ENCODE results near the gene TNN.

- no peak for TF ChIP-seq CEBPB (IDR thresholded peaks at IDR 0.05)
- no peak for TF ChIP-seq YY1 (IDR thresholded peaks at IDR 0.05; ENCODE audit: low read depth)
These were observed 97.1 kb downstream of the TNN start for GRCh38 chr1:175164751-175165150.

Data from Ishikawa (cell line).